Upper lobe of left lung (tissue), 4 donors: ENCODE data around the gene CARD19.

Experiments used
- EP300 ChIP-seq, 4 donors: sonication (generic); formaldehyde crosslinking; IDR thresholded peaks; one replicate each; pipeline ENCODE4 v1.5.1; 2017; ENCODE audit warnings: antibody characterized with exemption in 4 of 4, control low read depth in 2 of 4
- POLR2A ChIP-seq, 4 donors: fragments of 450-650 bp; IDR thresholded peaks; one replicate each; pipeline ENCODE4 v1.5.1; 2016 to 2017; ENCODE audit warnings: antibody characterized with exemption in 4 of 4, mild to moderate bottlenecking in 2 of 4
- POLR2AphosphoS5 ChIP-seq, 2 donors: sonication (generic); formaldehyde crosslinking; IDR thresholded peaks; one replicate each; pipeline ENCODE4 v1.5.1; 2017; ENCODE audit warnings: antibody characterized with exemption in 2 of 2
- TF ChIP-seq, protein P1 (sequence below), 6 experiments: fragments of 450-650 bp in 4 of 6; fragments of 200-600 bp in 2 of 6; sonication (generic) in 2 of 6; IDR thresholded peaks; one replicate each; pipeline ENCODE4 v1.5.1; 2016 to 2019; ENCODE audit warnings: antibody characterized with exemption in 6 of 6

DNA sequence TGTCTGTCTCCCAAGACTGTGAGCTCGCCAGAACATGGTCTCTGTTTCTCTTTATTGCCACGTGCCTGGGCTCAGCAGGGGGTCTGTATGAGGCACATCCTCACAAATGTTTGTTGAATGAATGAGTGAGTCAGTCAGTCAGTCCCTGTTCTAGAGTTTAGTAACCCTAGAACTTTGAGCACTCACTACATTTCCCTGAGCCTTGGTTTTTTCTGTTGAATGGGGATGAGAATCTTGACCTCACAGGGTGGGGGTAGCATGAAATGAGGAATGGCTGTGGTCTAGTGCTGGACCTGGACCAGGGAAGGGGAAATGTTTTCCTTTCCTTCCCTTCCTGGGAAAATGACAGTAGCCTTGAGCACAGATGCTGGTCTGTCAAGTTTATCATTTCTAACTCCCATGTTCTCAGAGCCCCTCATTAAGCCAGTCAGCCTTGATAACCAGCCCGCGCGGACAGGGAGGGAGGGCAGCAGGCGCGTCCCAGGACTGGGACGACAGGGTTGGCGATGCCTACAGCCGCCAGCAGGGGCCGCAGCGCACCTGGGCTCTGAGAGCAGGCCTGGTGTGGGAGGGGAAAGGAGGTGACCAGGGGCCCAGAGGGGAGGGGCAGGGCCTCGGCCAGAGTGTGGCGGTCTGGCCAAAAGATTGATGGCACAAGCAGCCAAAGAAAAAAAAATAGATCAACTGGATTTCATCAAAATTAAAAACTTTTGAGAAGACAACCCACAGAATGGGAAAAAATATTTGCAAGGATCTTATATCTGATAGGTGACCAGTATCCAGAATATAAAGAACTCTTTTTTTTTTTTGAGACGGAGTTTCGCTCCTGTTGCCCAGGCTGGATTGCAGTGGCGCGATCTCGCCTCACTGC is 63.8 kb downstream of the CARD19 start:
- TF ChIP-seq, protein P1, sequence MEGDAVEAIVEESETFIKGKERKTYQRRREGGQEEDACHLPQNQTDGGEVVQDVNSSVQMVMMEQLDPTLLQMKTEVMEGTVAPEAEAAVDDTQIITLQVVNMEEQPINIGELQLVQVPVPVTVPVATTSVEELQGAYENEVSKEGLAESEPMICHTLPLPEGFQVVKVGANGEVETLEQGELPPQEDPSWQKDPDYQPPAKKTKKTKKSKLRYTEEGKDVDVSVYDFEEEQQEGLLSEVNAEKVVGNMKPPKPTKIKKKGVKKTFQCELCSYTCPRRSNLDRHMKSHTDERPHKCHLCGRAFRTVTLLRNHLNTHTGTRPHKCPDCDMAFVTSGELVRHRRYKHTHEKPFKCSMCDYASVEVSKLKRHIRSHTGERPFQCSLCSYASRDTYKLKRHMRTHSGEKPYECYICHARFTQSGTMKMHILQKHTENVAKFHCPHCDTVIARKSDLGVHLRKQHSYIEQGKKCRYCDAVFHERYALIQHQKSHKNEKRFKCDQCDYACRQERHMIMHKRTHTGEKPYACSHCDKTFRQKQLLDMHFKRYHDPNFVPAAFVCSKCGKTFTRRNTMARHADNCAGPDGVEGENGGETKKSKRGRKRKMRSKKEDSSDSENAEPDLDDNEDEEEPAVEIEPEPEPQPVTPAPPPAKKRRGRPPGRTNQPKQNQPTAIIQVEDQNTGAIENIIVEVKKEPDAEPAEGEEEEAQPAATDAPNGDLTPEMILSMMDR (IDR thresholded peaks at IDR 0.05): peak; percentile 96 to 98 (median 96)
- TF ChIP-seq POLR2A (IDR thresholded peaks at IDR 0.05) (no peak), POLR2AphosphoS5 (IDR thresholded peaks at IDR 0.05) (no peak), EP300 (IDR thresholded peaks at IDR 0.05) (no peak)
